NCI-H2227 (cell line): ENCODE data around the gene ARHGAP15.

Experiments used
- DNase-seq: peaks from one replicate; lab custom pipeline; 2025; ENCODE audit not compliant: unreplicated experiment; lab: John Stamatoyannopoulos, UW

ARHGAP15 gene

DNA sequence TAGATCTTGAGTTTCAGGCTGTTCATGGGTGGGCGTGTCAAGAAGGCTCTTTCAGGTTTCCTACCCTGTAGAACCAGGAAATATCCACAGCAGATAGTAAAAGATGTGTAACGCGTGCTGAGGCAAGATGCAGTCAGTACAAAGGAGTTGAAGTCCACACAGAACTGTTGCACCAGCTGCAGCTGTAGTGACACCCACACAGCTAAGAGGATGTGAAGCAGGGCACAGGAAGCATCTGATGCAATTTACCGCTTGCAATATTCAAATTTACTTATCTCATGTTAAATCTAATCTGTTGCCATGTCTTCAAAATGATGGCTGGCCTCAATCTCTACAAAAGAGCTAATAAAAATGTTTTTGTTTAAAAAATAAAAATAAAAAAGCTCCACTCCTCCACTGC, 132.8 kb downstream of the ARHGAP15 start:
- DNase-seq: no peak

DNA sequence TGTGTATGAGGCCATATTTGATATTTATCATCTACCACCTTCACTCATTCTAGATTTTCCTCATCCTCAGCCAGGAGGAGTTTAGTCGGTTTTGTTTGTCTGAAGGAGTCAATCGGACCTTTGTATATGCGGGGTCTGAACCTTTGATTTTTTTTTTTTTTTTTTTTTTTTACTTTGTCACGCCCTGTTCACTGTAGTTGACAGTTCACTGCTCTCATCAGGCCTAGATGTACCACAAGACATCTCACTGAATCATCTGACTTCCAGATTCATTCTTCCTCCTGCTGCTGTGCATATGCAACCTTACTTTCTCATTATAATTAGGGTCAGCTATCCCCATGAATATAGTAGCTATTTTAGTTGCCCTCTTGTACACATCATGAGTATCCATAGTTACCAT, 133.2 kb downstream of the ARHGAP15 start:
- no peak for DNase-seq

DNA sequence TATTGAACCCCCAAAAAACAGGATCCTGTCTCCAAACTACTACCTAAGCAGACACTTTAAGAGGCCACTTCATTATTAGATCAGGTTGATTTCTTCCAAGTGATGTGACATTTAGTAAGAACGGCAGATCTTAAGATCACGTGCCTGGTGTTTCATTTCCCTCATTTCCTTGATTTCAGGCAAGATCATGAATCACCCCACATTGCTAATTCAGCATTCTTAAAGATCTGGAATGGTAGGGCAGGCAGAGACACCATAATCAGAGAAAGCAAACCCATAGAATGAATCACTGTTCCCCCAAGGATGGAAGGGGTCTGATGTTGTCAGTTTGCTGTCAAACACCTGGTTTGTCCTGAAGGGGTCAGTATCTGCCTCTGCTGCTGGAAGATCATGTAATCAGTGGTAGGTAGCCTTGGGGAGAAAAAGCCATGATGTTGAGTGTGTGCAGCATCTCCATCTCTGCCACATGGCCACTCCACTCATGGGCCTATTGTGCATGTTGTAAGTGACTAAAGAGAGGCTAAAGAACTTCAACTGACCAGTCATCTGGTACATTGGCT, 133.9 kb downstream of the ARHGAP15 start:
- DNase-seq: no peak

GRCh38 chr2:143264851-143265250, 135.6 kb downstream of the ARHGAP15 start:
- no peak for DNase-seq

DNA sequence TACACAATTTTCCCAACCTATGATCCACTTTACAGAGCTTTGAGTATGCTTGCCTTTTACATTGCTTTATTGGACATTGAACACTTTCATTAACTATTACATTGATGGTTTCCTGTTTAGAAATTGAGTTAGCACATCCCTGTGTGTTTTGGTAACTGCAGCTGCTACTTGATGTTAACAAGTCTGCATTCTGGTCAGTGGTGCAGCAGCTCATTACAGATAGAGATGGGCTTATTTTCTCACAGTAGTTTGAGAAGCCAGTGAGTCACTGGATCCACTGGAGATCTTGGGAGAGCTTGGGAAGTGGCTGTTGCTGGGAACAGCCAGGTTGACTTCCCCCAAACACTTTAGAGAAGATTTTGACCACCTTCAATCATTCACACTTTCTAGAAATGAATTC, 150.5 kb downstream of the ARHGAP15 start:
- DNase-seq: no peak

GRCh38 chr2:143280097-143280757, 151.0 kb downstream of the ARHGAP15 start:
- no peak for DNase-seq

- no peak for DNase-seq
Measured at GRCh38 chr2:143282684-143283083, 153.5 kb downstream of the ARHGAP15 start.

GRCh38 chr2:143284087-143284675, 155.0 kb downstream of the ARHGAP15 start:
- DNase-seq: peak; percentile 44

DNA sequence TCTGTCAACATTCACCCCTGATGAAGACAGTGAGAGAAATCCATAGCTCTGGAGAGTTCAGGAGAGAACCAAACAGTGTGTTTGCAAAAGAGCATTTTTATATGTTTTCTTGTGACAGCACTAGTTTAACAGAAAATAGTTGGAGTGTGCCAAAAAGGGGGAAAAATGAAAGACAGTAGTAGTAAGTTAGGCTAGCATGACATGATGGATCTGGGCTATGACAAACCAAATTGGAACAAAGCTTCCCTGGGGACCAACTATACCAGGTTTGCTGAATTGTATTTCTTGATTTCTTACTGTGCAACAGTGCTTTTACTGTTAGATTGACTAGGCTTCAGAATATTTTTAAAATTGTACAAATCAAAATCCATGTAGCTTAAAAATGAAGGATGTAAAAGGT, 159.8 kb downstream of the ARHGAP15 start:
- no peak for DNase-seq

GRCh38 chr2:143290221-143290620, 161.0 kb downstream of the ARHGAP15 start:
- DNase-seq: no peak

GRCh38 chr2:143294068-143294467, 164.8 kb downstream of the ARHGAP15 start:
- no peak for DNase-seq

DNA sequence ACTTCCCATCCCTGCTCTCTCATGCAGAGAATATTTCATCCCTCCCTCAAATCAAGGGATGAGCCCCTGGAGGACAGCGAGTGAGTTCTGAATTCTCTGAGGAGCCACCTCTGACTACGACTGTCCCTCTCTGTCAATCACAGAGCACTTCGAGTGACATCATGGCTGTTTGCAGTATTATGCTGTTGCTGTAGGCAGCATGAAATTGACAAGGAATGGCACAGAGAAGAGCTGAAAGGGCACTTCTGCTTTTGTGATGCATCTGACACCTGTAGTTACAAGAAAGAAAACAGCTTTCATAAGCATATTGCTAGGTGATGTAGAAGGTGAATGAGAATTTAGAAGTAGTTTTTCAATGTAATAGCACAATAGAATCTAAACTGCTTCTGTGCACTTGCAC, 166.9 kb downstream of the ARHGAP15 start:
- DNase-seq: peak; percentile 33

GRCh38 chr2:143297182-143297581, 168.0 kb downstream of the ARHGAP15 start:
- no peak for DNase-seq

- DNase-seq: no peak
Measured at GRCh38 chr2:143300536-143300935, 171.3 kb downstream of the ARHGAP15 start.

GRCh38 chr2:143311426-143311825, 182.2 kb downstream of the ARHGAP15 start:
- DNase-seq: no peak

GRCh38 chr2:143312441-143312840, 183.2 kb downstream of the ARHGAP15 start:
- no peak for DNase-seq

GRCh38 chr2:143313861-143314260, 184.6 kb downstream of the ARHGAP15 start:
- no peak for DNase-seq

GRCh38 chr2:143321994-143322393, 192.8 kb downstream of the ARHGAP15 start:
- DNase-seq: peak; percentile 30

DNA sequence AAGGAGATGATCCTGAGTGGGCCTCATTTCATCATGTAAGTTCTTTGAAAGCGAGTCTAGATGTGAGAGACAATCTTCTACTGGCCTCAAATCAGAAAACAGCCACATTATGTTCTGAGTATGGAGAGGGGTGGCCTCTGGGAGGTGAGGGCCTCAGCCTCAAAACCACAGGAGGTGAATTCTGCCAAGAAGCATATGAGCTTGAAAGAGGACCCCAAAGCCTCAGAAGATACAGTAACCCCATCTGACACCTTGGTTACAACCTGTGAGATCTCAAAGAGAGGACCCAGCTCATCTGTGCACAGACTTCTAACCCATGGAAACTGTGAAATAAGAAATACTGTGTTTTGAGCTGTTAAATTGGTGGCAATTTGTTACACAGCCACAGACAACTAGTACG, 200.1 kb downstream of the ARHGAP15 start:
- no peak for DNase-seq

- DNase-seq: peak; percentile 62
Measured at GRCh38 chr2:143333168-143333791, 204.1 kb downstream of the ARHGAP15 start.

DNA sequence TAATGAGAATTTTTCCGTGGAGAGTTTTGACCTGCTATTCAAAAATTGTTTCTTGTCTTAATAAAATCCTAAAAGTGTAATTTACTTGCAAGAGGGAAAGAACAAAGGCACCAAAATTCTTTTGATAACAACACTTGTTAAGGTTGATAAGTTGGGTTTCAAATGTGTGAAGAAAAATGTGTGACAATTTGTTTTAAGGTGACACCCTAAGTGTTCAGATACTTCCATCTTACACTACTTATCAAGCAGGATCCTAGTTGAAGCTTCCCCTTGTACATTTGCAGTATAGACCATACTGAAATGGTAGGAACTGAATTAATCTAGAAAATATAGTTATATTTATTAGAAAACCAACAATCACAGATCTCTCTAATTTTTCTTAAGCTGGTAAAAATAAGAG, 204.6 kb downstream of the ARHGAP15 start:
- DNase-seq: no peak

DNA sequence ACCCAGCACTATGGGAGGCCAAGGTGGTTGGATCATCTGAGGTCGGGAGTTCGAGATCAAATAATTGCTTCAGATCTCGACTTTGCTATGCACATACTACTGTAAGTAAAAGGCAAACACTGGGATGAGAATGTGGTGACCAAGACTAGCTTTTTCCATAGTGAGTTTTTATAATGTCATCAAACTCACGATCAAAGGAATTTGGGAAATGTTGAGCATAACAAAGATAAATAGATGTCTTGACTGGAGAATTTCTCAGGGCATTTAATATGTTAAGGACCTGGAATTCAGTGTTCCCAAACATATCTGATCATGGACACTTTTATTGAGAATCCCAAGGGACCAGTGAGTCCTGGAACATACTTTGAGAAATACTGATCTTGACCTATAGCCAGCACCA, 205.6 kb downstream of the ARHGAP15 start:
- DNase-seq: no peak
